Endothelial cell of umbilical vein (primary cell): ENCODE measurements around the gene YAP1.

Experiments
- EZH2 ChIP-seq: IDR thresholded peaks from 2 replicates; pipeline ENCODE4 v1.6.1; 2012; ENCODE audit warnings: borderline replicate concordance, low read depth, mild to moderate bottlenecking, moderate library complexity, low read length, inconsistent platforms; ENCODE audit not compliant: severe bottlenecking
- FOS ChIP-seq: IDR thresholded peaks from 2 replicates; pipeline ENCODE4 v1.6.1; 2011; ENCODE audit warnings: mild to moderate bottlenecking, low read length, moderate library complexity, borderline replicate concordance; ENCODE audit not compliant: insufficient read depth
- JUN ChIP-seq: IDR thresholded peaks from 2 replicates; pipeline ENCODE4 v1.6.1; 2011; ENCODE audit warnings: borderline replicate concordance, low read depth; ENCODE audit not compliant: insufficient read length, insufficient read depth
- MYC ChIP-seq: IDR thresholded peaks from one replicate; pipeline ENCODE4 v1.6.1; 2011; ENCODE audit warnings: mild to moderate bottlenecking, low read depth, low read length
- POLR2A ChIP-seq: IDR thresholded peaks from 2 replicates; pipeline ENCODE4 v1.6.1; 2012; ENCODE audit warnings: low read depth, mild to moderate bottlenecking, control low read depth, low read length
- POLR2AphosphoS5 ChIP-seq: IDR thresholded peaks from 2 replicates; pipeline ENCODE4 v1.6.1; 2012; ENCODE audit warnings: low read depth, mild to moderate bottlenecking, control low read depth, low read length, moderate library complexity; ENCODE audit not compliant: insufficient read depth
- TF ChIP-seq, protein P1 (sequence below), 2 donors: IDR thresholded peaks; 1 replicate in 1 of 2; 2 replicates in 1 of 2; pipeline ENCODE4 v1.5.1; 2011; ENCODE audit warnings: low read length in 2 of 2, mild to moderate bottlenecking in 2 of 2, moderate library complexity in 2 of 2, control low read depth in 1 of 2, inconsistent platforms in 1 of 2, low read depth in 1 of 2; ENCODE audit not compliant: insufficient read depth in 1 of 2; ENCODE audit errors: extremely low read depth in 1 of 2
- TF ChIP-seq, protein P2 (sequence below): IDR thresholded peaks from 2 replicates; pipeline ENCODE4 v1.6.1; 2011; ENCODE audit not compliant: insufficient read depth, insufficient read length

DNA sequence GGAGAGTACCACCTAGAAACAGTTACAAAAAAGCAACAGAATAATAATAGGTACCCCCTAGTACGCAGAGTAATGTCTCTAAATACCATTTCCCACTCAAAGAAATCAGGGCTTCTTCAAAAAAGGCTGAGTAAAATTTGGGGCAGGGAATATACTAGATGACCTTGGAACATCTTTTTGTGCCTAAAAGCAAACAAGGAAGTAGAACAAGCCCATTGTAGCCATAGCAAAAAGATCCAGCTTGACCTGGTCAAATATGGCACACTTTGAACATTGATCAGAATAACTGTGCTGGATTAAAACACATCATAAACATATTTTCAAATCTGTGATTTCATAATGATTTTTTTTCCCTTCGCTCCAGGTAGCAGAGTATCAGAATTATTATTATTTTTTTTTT is 91.5 kb downstream of the YAP1 start:
- TF ChIP-seq POLR2A (no peak), POLR2AphosphoS5 (no peak), EZH2 (no peak), FOS (no peak), JUN (no peak), MYC (no peak)
- TF ChIP-seq, protein P1, sequence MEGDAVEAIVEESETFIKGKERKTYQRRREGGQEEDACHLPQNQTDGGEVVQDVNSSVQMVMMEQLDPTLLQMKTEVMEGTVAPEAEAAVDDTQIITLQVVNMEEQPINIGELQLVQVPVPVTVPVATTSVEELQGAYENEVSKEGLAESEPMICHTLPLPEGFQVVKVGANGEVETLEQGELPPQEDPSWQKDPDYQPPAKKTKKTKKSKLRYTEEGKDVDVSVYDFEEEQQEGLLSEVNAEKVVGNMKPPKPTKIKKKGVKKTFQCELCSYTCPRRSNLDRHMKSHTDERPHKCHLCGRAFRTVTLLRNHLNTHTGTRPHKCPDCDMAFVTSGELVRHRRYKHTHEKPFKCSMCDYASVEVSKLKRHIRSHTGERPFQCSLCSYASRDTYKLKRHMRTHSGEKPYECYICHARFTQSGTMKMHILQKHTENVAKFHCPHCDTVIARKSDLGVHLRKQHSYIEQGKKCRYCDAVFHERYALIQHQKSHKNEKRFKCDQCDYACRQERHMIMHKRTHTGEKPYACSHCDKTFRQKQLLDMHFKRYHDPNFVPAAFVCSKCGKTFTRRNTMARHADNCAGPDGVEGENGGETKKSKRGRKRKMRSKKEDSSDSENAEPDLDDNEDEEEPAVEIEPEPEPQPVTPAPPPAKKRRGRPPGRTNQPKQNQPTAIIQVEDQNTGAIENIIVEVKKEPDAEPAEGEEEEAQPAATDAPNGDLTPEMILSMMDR (IDR thresholded peaks at IDR 0.05; ENCODE audit: extremely low read depth in 1 of 2, insufficient read depth in 1 of 2, low read depth in 1 of 2, low read length in 2 of 2): no peak
- TF ChIP-seq, protein P2, sequence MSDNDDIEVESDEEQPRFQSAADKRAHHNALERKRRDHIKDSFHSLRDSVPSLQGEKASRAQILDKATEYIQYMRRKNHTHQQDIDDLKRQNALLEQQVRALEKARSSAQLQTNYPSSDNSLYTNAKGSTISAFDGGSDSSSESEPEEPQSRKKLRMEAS: no peak
